Lung (tissue), 12 donors: Measurements from ENCODE around the gene ABHD14A. TPM values are rescaled to one million over a fixed set of nuclear protein-coding genes. Genes with fewer than 3 reads are reported as not detected.

Source experiments
- ATAC-seq: fragments of 200-7000 bp; cut with Tn5 transposase; one replicate; pipeline ENCODE4 v1.9.1; 2020; ENCODE audit warnings: moderate number of reproducible peaks; ENCODE audit not compliant: insufficient read depth, low FRiP score
- DNase-seq, 3 donors: peaks; one replicate each; pipeline ENCODE4 v3.0.0-alpha.2; 2013 to 2017
- H3K27ac ChIP-seq, 2 donors: one replicate each; pipeline ENCODE4 v1.5.1; 2013; ENCODE audit warnings: mild to moderate bottlenecking in 2 of 2, moderate library complexity in 2 of 2, control low read depth in 1 of 2, inconsistent platforms in 1 of 2, low read depth in 1 of 2, low read length in 1 of 2
- H3K27me3 ChIP-seq, 3 donors: one replicate each; pipeline ENCODE4 v1.5.1; 2013; ENCODE audit warnings: low read length in 2 of 3; ENCODE audit not compliant: control insufficient read depth in 3 of 3, insufficient read depth in 3 of 3
- H3K36me3 ChIP-seq, 4 donors: one replicate each; pipeline ENCODE4 v1.5.1; 2013; ENCODE audit warnings: low read length in 4 of 4, mild to moderate bottlenecking in 1 of 4, moderate library complexity in 1 of 4; ENCODE audit not compliant: control insufficient read depth in 4 of 4, insufficient read depth in 4 of 4
- H3K4me1 ChIP-seq, 5 donors: one replicate each; pipeline ENCODE4 v1.5.1; 2013; ENCODE audit warnings: low read length in 5 of 5, mild to moderate bottlenecking in 2 of 5, moderate library complexity in 1 of 5; ENCODE audit not compliant: control insufficient read depth in 5 of 5, insufficient read depth in 5 of 5
- H3K4me3 ChIP-seq: one replicate; pipeline ENCODE4 v1.5.1; 2013; ENCODE audit warnings: mild to moderate bottlenecking, control low read depth, moderate library complexity
- H3K9ac ChIP-seq, 2 donors: one replicate each; pipeline ENCODE4 v1.5.1; 2013; ENCODE audit warnings: low read length in 2 of 2, control low read depth in 1 of 2; ENCODE audit not compliant: insufficient read depth in 1 of 2
- H3K9me3 ChIP-seq, 4 donors: one replicate each; pipeline ENCODE4 v1.5.1; 2013; ENCODE audit warnings: low read length in 3 of 4, mild to moderate bottlenecking in 1 of 4, moderate library complexity in 1 of 4; ENCODE audit not compliant: control insufficient read depth in 4 of 4, insufficient read depth in 3 of 4
- WGBS, 2 donors: extraction: QIAGEN DNeasy Blood & Tissue Kit; methylation state at CpG; one replicate each; pipeline ENCODE4 v1.1.7; 2013; 5-methylcytosine and 5-hydroxymethylcytosine counted together
- polyA plus RNA-seq, 2 donors: library from polyadenylated mRNA; stranded (reverse); fragments of 200-250 nt; gene quantifications; one replicate each; pipeline ENCODE4 v1.2.1, GENCODE V29; 2013
- total RNA-seq, 2 donors: library from RNA; depleted of rRNA in 1 of 2; stranded (reverse); fragments of >200 nt in 1 of 2; gene quantifications; one replicate each; pipeline ENCODE4 v1.2.1, GENCODE V29; 2014 to 2021
- TF ChIP-seq, protein P1 (sequence below): IDR thresholded peaks from 2 replicates; pipeline ENCODE4 v1.5.1; 2012; ENCODE audit warnings: mild to moderate bottlenecking; ENCODE audit errors: control extremely low read depth, extremely low read depth
- donor health status: control.
- donor health status: control.
- donor health status: Bipolar disorder and iron deficiency.
- donor health status: healthy.
- donor health status: DM: yes; HTN: yes; CAD: no.

ABHD14A gene
- total and polyA plus RNA-seq, 4 donors = 7.2 to 62.8 (median 21.8) TPM

GRCh38 chr3:51982352-51982837 is 7.5 kb downstream of the ABHD14A start:
- ATAC-seq (peak; percentile 13), DNase-seq (peak in 1 of 3 donors; percentile 41)
- peak overlapping the region in 1 of 2 donors; percentile 91 for H3K9ac ChIP-seq
- no peaks in the 10 kb centered on the region for H3K9me3 ChIP-seq
- WGBS, 2 donors = 5 to 6% methylated on average over 4 of the region's 4 CpGs
- peaks cover 0 to 8% (median 3%) of the 10 kb centered on the region in 4 donors for H3K36me3 ChIP-seq
- TF ChIP-seq, protein P1, sequence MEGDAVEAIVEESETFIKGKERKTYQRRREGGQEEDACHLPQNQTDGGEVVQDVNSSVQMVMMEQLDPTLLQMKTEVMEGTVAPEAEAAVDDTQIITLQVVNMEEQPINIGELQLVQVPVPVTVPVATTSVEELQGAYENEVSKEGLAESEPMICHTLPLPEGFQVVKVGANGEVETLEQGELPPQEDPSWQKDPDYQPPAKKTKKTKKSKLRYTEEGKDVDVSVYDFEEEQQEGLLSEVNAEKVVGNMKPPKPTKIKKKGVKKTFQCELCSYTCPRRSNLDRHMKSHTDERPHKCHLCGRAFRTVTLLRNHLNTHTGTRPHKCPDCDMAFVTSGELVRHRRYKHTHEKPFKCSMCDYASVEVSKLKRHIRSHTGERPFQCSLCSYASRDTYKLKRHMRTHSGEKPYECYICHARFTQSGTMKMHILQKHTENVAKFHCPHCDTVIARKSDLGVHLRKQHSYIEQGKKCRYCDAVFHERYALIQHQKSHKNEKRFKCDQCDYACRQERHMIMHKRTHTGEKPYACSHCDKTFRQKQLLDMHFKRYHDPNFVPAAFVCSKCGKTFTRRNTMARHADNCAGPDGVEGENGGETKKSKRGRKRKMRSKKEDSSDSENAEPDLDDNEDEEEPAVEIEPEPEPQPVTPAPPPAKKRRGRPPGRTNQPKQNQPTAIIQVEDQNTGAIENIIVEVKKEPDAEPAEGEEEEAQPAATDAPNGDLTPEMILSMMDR = no peak
- peak overlapping the region; percentile 49 for H3K4me3 ChIP-seq
- H3K4me1 ChIP-seq = peaks cover 4 to 21% (median 9%) of the 10 kb centered on the region in 5 donors
- peak overlapping the region; percentile 97 for H3K27ac ChIP-seq
- no peaks in the 10 kb centered on the region for H3K27me3 ChIP-seq

DNA sequence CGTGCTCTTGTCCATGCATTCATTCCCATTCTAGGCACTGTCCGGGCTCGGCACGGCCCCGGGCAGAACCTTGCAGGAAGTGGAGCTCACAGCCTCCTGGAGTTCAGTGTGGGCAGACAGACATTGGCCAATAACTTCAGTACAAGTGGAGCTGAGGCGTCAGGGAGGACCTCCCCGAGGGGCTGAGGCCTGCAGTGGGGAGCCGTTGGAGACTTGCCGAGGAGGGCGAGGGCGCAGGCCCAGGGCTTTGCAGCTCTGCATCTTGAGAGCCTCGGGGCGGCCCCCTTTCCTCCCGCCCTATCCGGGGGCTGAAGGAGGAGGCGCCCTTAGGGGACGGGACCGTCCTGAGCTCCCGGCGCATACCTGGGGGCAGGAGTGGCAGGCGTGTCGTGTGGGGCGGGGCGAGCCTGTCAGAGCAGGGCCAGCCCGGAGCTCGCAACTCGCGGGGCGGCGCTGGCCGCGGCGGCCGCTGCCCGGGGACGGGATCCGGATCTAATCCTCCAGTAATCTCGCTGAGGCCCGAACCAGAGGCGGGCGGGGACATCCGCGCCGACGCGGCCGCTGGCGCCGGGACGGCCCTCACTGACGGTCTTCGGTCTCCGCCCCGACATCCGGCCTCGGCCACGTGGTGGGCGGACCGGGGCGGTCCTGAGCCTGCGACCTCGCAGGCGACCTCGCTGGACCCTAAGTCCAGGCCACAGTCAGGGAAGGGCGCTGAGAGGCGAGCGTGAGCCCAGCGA is 8.1 kb downstream of the ABHD14A start, which contains the start of gene ACY1:
Gene ACY1 (plus strand): TSS at position 698 of the 740 bp plus-strand sequence. CDS start 530 bp downstream, outside the sequence.
- ATAC-seq (peak; percentile 88), DNase-seq (peak; percentile 92 to 96 (median 93))
- 0 to 1% methylated on average over 61 to 68 of the region's 68 CpGs for WGBS, 2 donors
- Histone ChIP-seq H3K27ac (peak within 1 kb of the TSS; percentile 97), H3K4me1 (peaks cover 4 to 21% (median 9%) of the 10 kb centered on the region in 5 donors), H3K36me3 (peaks cover 0 to 8% (median 3%) of the 10 kb centered on the region in 4 donors), H3K4me3 (peak within 1 kb of the TSS; percentile 49), H3K9me3 (no peaks in the 10 kb centered on the region), H3K27me3 (no peaks in the 10 kb centered on the region), H3K9ac (peak within 1 kb of the TSS; percentile 80 to 91)
- TF ChIP-seq, protein P1 = no peak

GRCh38 chr3:51983578-51984268 is 8.9 kb downstream of the ABHD14A start:
- peaks cover 0 to 8% (median 3%) of the 10 kb centered on the region in 4 donors for H3K36me3 ChIP-seq
- H3K4me3 ChIP-seq = peak overlapping the region; percentile 49
- no peaks in the 10 kb centered on the region for H3K27me3 ChIP-seq
- no peaks in the 10 kb centered on the region for H3K9me3 ChIP-seq
- TF ChIP-seq, protein P1 = no peak
- H3K4me1 ChIP-seq = peaks cover 4 to 21% (median 9%) of the 10 kb centered on the region in 5 donors
- H3K27ac ChIP-seq = peak overlapping the region; percentile 97
- peak overlapping the region; percentile 78 to 80 for H3K9ac ChIP-seq
- ATAC-seq = no peak
- 73 to 77% methylated on average over 22 of the region's 22 CpGs for WGBS, 2 donors
- no peak for DNase-seq
